ENCODE measurements around the gene HOXC10. TPM values are rescaled to one million over a fixed set of nuclear protein-coding genes. Genes with fewer than 3 reads are reported as not detected.

HOXC10 gene
- total RNA-seq, 6 experiments from 2014 or later: 0.33 to 1.4 (median 1.3) TPM; not detected in 1

- no peak for DNase-seq
- no peak for TF ChIP-seq CTCF (IDR thresholded peaks at IDR 0.05)
Observed at GRCh38 chr12:53973236-53974042, 11.5 kb upstream of the HOXC10 start.

GRCh38 chr12:53974084-53975063 lies 10.6 kb upstream of the HOXC10 start, which contains the start of gene HOTAIR:
HOTAIR (minus strand) TSS chr12:53974954.
- no peak for TF ChIP-seq CTCF (IDR thresholded peaks at IDR 0.05)
- H3K27me3 Mint-ChIP-seq (ENCODE audit: insufficient read depth): peaks cover 65% of the 10 kb centered on the region
- DNase-seq: no peak

More at GRCh38 chr12:53973236-53974042, 11.5 kb upstream of the HOXC10 start:
- Mint-ChIP-seq H3K4me3 (peak overlapping the region; percentile 85), H3K27me3 (ENCODE audit: insufficient read depth) (peaks cover 57% of the 10 kb centered on the region), H3K9me3 (no peaks in the 10 kb centered on the region), H3K36me3 (ENCODE audit: low read depth) (no peaks in the 10 kb centered on the region), H3K4me1 (ENCODE audit: low read depth) (peaks cover 5% of the 10 kb centered on the region; the same call in 1 of the 2 replicates), H3K27ac (peak overlapping the region; percentile 65; the same call in 1 of the 2 replicates)

GRCh38 chr12:53975064-53975471 lies 9.9 kb upstream of the HOXC10 start:
- no peak for DNase-seq
- H3K36me3 Mint-ChIP-seq (ENCODE audit: low read depth): no peaks in the 10 kb centered on the region

More at GRCh38 chr12:53974084-53975063, 10.6 kb upstream of the HOXC10 start, which contains the start of gene HOTAIR:
- H3K4me3 Mint-ChIP-seq: peak within 1 kb of the TSS; percentile 80
- H3K27ac Mint-ChIP-seq: peak within 1 kb of the TSS; percentile 66; the same call in 1 of the 2 replicates
- peaks cover 5% of the 10 kb centered on the region; the same call in 1 of the 2 replicates for H3K4me1 Mint-ChIP-seq (ENCODE audit: low read depth)
- H3K9me3 Mint-ChIP-seq: no peaks in the 10 kb centered on the region
- no peaks in the 10 kb centered on the region for H3K36me3 Mint-ChIP-seq (ENCODE audit: low read depth)

GRCh38 chr12:53975479-53976152 lies 9.3 kb upstream of the HOXC10 start:
- Mint-ChIP-seq H3K36me3 (ENCODE audit: low read depth) (no peaks in the 10 kb centered on the region), H3K27me3 (ENCODE audit: insufficient read depth) (peaks cover 64% of the 10 kb centered on the region), H3K27ac (no peak overlapping the region), H3K4me1 (ENCODE audit: low read depth) (peaks cover 5% of the 10 kb centered on the region; the same call in 1 of the 2 replicates), H3K4me3 (no peak overlapping the region), H3K9me3 (no peaks in the 10 kb centered on the region)
- no peak for TF ChIP-seq CTCF (IDR thresholded peaks at IDR 0.05)
- DNase-seq: no peak

More at GRCh38 chr12:53975064-53975471, 9.9 kb upstream of the HOXC10 start:
- Mint-ChIP-seq H3K27ac (no peak overlapping the region), H3K4me1 (ENCODE audit: low read depth) (peaks cover 5% of the 10 kb centered on the region; the same call in 1 of the 2 replicates), H3K27me3 (ENCODE audit: insufficient read depth) (peaks cover 65% of the 10 kb centered on the region), H3K4me3 (no peak overlapping the region), H3K9me3 (no peaks in the 10 kb centered on the region)
- TF ChIP-seq CTCF (IDR thresholded peaks at IDR 0.05): no peak

Measured in HFFc6 (cell line).